HepG2 (cell line): ENCODE data around the gene PMM2. TPM values are rescaled to one million over a fixed set of nuclear protein-coding genes. Genes with fewer than 3 reads are reported as not detected.

Experiments
- CAMTA2 ChIP-seq: sonication (generic); formaldehyde crosslinking; IDR thresholded peaks from 2 replicates; pipeline ENCODE4 v1.4.0; 2020; ENCODE audit warnings: mild to moderate bottlenecking, missing genetic modification reagents, borderline replicate concordance
- HOXA9 ChIP-seq: sonication (generic); formaldehyde crosslinking; IDR thresholded peaks from 2 replicates; pipeline ENCODE4 v1.8.1; 2022; ENCODE audit warnings: missing genetic modification reagents, mild to moderate bottlenecking, moderate library complexity, borderline replicate concordance
- JUNB ChIP-seq: sonication (generic); formaldehyde crosslinking; IDR thresholded peaks from 2 replicates; pipeline ENCODE4 v1.8.0; 2022; ENCODE audit warnings: missing genetic modification reagents, mild to moderate bottlenecking, borderline replicate concordance
- MYNN ChIP-seq: sonication (generic); formaldehyde crosslinking; IDR thresholded peaks from 2 replicates; pipeline ENCODE4 v1.4.0; 2020; ENCODE audit warnings: mild to moderate bottlenecking, low read depth, missing genetic modification reagents
- ONECUT2 ChIP-seq: sonication (generic); formaldehyde crosslinking; IDR thresholded peaks from 2 replicates; pipeline ENCODE4 v1.4.0; 2020; ENCODE audit warnings: missing genetic modification reagents
- PHF8 ChIP-seq: sonication (generic); formaldehyde crosslinking; IDR thresholded peaks from 2 replicates; pipeline ENCODE4 v1.5.0; 2020; ENCODE audit warnings: missing genetic modification reagents
- POGZ ChIP-seq: sonication (generic); formaldehyde crosslinking; IDR thresholded peaks from 2 replicates; pipeline ENCODE4 v1.4.0; 2020; ENCODE audit warnings: mild to moderate bottlenecking, missing genetic modification reagents
- PTBP1 ChIP-seq: fragments of 200-400 bp; formaldehyde crosslinking; IDR thresholded peaks from 2 replicates; pipeline ENCODE4 v1.6.1; 2018; ENCODE audit warnings: low read length, low read depth; ENCODE audit not compliant: poor library complexity, severe bottlenecking
- SOX13 ChIP-seq, 3 experiments: fragments of 450-650 bp in 1 of 3; sonication (generic) in 1 of 3; formaldehyde crosslinking in 1 of 3; IDR thresholded peaks in 2 of 3; conservative IDR thresholded peaks in 1 of 3; 2 replicates each; pipeline versions ENCODE4 v1.5.0 to v1.6.1; 2016 to 2020; ENCODE audit warnings: antibody characterized with exemption in 1 of 3, mild to moderate bottlenecking in 1 of 3, missing compliant biosample characterization in 1 of 3, missing genetic modification reagents in 1 of 3, moderate library complexity in 1 of 3
- SP140L ChIP-seq: sonication (generic); formaldehyde crosslinking; IDR thresholded peaks from 2 replicates; pipeline ENCODE4 v1.4.0; 2020; ENCODE audit warnings: missing genetic modification reagents, borderline replicate concordance
- TAF15 ChIP-seq: fragments of 200-400 bp; formaldehyde crosslinking; IDR thresholded peaks from one replicate; pipeline ENCODE4 v1.6.1; 2018; ENCODE audit warnings: mild to moderate bottlenecking, low read depth, low read length; ENCODE audit not compliant: poor library complexity, severe bottlenecking
- TBX2 ChIP-seq: sonication (generic); formaldehyde crosslinking; IDR thresholded peaks from 2 replicates; pipeline ENCODE4 v1.5.0; 2020; ENCODE audit warnings: missing genetic modification reagents, mild to moderate bottlenecking, borderline replicate concordance
- ZFP82 ChIP-seq: sonication (generic); formaldehyde crosslinking; IDR thresholded peaks from 2 replicates; pipeline ENCODE4 v1.5.1; 2020; ENCODE audit warnings: mild to moderate bottlenecking, missing genetic modification reagents, borderline replicate concordance
- ZNF232 ChIP-seq: sonication (generic); formaldehyde crosslinking; IDR thresholded peaks from 2 replicates; pipeline ENCODE4 v1.4.0; 2020; ENCODE audit warnings: missing genetic modification reagents, borderline replicate concordance
- ZNF317 ChIP-seq: sonication (generic); formaldehyde crosslinking; IDR thresholded peaks from 2 replicates; pipeline ENCODE4 v1.5.0; 2020; ENCODE audit warnings: mild to moderate bottlenecking, missing genetic modification reagents
- ZNF510 ChIP-seq: sonication (generic); formaldehyde crosslinking; IDR thresholded peaks from 2 replicates; pipeline ENCODE4 v1.4.0; 2020; ENCODE audit warnings: low read depth, mild to moderate bottlenecking, missing genetic modification reagents
- ZNF549 ChIP-seq: sonication (generic); formaldehyde crosslinking; IDR thresholded peaks from 2 replicates; pipeline ENCODE4 v1.5.0; 2020; ENCODE audit warnings: missing genetic modification reagents
- ZNF556 ChIP-seq: sonication (generic); formaldehyde crosslinking; IDR thresholded peaks from 2 replicates; pipeline ENCODE4 v1.4.0; 2020; ENCODE audit warnings: mild to moderate bottlenecking, missing genetic modification reagents, borderline replicate concordance
- ZNF616 ChIP-seq: sonication (generic); formaldehyde crosslinking; IDR thresholded peaks from 2 replicates; pipeline ENCODE4 v1.5.0; 2020; ENCODE audit warnings: low read depth, mild to moderate bottlenecking, missing genetic modification reagents
- ZNF746 ChIP-seq: sonication (generic); formaldehyde crosslinking; IDR thresholded peaks from 2 replicates; pipeline ENCODE4 v1.8.0; 2022; ENCODE audit warnings: mild to moderate bottlenecking, missing genetic modification reagents
- ZNF792 ChIP-seq: IDR thresholded peaks from 2 replicates; pipeline ENCODE4 v1.6.1; 2016
- polyA plus RNA-seq, 8 experiments: library from polyadenylated mRNA; depleted of rRNA in 3 of 8; stranded (reverse) in 7 of 8; unstranded in 1 of 8; fragments of >200 nt; fragmentation: Illumina TruSeq in 4 of 8; extraction: Trizol in 4 of 8; gene quantifications; 2 replicates each; pipeline versions ENCODE4 v1.2.1 to v1.2.3, GENCODE V29; 2011 to 2016; ENCODE audit warnings: low read depth in 4 of 8, missing spikeins in 1 of 8, mixed read lengths in 1 of 8; ENCODE audit not compliant: insufficient read depth in 1 of 8
- total RNA-seq, 5 experiments: library from RNA; depleted of rRNA; stranded (reverse); fragments of >200 nt; fragmentation: Illumina TruSeq; extraction: Trizol; gene quantifications; 2 replicates each; pipeline ENCODE4 v1.2.3, GENCODE V29; 2016; ENCODE audit warnings: low read depth in 1 of 5
- TF ChIP-seq, protein P1 (sequence below): sonication (generic); formaldehyde crosslinking; IDR thresholded peaks from 2 replicates; pipeline ENCODE4 v1.5.0; 2020; ENCODE audit warnings: mild to moderate bottlenecking, missing genetic modification reagents
- TF ChIP-seq, protein P2 (sequence below): sonication (generic); formaldehyde crosslinking; IDR thresholded peaks from 2 replicates; pipeline ENCODE4 v1.4.0; 2020; ENCODE audit warnings: missing genetic modification reagents
- TF ChIP-seq, protein P3 (sequence below): sonication (generic); formaldehyde crosslinking; IDR thresholded peaks from 2 replicates; pipeline ENCODE4 v1.4.0; 2020; ENCODE audit warnings: missing genetic modification reagents, borderline replicate concordance

The PMM2 gene
- total and polyA plus RNA-seq, 2 of the 13 experiments (the other 11 are each of a cell fraction or from before 2014, with no cell fraction given): 52.2 to 93.7 TPM

- TF ChIP-seq, protein P1, sequence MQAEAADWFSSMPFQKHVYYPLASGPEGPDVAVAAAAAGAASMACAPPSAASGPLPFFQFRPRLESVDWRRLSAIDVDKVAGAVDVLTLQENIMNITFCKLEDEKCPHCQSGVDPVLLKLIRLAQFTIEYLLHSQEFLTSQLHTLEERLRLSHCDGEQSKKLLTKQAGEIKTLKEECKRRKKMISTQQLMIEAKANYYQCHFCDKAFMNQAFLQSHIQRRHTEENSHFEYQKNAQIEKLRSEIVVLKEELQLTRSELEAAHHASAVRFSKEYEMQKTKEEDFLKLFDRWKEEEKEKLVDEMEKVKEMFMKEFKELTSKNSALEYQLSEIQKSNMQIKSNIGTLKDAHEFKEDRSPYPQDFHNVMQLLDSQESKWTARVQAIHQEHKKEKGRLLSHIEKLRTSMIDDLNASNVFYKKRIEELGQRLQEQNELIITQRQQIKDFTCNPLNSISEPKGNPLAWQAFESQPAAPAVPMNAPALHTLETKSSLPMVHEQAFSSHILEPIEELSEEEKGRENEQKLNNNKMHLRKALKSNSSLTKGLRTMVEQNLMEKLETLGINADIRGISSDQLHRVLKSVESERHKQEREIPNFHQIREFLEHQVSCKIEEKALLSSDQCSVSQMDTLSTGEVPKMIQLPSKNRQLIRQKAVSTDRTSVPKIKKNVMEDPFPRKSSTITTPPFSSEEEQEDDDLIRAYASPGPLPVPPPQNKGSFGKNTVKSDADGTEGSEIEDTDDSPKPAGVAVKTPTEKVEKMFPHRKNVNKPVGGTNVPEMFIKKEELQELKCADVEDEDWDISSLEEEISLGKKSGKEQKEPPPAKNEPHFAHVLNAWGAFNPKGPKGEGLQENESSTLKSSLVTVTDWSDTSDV: no peak
- TF ChIP-seq JUNB (CRISPR knock-in tag) (no peak), ZNF792 (CRISPR knock-in tag) (no peak), HOXA9 (CRISPR knock-in tag) (no peak), SP140L (no peak), ZFP82 (CRISPR knock-in tag) (no peak), ONECUT2 (peak; percentile 25; the same call in 1 of the 2 replicates), SOX13 (IDR thresholded peaks at IDR 0.05) (no peak), SOX13 (CRISPR knock-in tag; conservative IDR thresholded peaks at IDR 0.05 in 1 of 2, IDR thresholded peaks at IDR 0.05 in 1 of 2) (0 out of 4 replicates have a peak, but pooled peaks of 1 of the 2 experiments have one; percentile 5), ZNF549 (no peak), MYNN (CRISPR knock-in tag) (no peak), POGZ (CRISPR knock-in tag) (no peak), ZNF746 (CRISPR knock-in tag) (no peak), PHF8 (CRISPR knock-in tag) (no peak), ZNF556 (CRISPR knock-in tag) (no peak), ZNF232 (peak; percentile 84), ZNF510 (CRISPR knock-in tag) (no peak), TAF15 (no peak), TBX2 (CRISPR knock-in tag) (no peak), CAMTA2 (CRISPR knock-in tag) (no peak), ZNF317 (CRISPR knock-in tag) (no peak), ZNF616 (no peak), PTBP1 (no peak)
- TF ChIP-seq, protein P2, sequence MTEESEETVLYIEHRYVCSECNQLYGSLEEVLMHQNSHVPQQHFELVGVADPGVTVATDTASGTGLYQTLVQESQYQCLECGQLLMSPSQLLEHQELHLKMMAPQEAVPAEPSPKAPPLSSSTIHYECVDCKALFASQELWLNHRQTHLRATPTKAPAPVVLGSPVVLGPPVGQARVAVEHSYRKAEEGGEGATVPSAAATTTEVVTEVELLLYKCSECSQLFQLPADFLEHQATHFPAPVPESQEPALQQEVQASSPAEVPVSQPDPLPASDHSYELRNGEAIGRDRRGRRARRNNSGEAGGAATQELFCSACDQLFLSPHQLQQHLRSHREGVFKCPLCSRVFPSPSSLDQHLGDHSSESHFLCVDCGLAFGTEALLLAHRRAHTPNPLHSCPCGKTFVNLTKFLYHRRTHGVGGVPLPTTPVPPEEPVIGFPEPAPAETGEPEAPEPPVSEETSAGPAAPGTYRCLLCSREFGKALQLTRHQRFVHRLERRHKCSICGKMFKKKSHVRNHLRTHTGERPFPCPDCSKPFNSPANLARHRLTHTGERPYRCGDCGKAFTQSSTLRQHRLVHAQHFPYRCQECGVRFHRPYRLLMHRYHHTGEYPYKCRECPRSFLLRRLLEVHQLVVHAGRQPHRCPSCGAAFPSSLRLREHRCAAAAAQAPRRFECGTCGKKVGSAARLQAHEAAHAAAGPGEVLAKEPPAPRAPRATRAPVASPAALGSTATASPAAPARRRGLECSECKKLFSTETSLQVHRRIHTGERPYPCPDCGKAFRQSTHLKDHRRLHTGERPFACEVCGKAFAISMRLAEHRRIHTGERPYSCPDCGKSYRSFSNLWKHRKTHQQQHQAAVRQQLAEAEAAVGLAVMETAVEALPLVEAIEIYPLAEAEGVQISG: 0 out of 2 replicates have a peak, but pooled peaks have one; percentile 11
- TF ChIP-seq, protein P3, sequence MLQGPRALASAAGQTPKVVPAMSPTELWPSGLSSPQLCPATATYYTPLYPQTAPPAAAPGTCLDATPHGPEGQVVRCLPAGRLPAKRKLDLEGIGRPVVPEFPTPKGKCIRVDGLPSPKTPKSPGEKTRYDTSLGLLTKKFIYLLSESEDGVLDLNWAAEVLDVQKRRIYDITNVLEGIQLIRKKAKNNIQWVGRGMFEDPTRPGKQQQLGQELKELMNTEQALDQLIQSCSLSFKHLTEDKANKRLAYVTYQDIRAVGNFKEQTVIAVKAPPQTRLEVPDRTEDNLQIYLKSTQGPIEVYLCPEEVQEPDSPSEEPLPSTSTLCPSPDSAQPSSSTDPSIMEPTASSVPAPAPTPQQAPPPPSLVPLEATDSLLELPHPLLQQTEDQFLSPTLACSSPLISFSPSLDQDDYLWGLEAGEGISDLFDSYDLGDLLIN (CRISPR knock-in tag): no peak
These were observed 67.0 kb downstream of the PMM2 start (continued) for GRCh38 chr16:8864480-8865110.
